Measurements from ENCODE around the gene NDE1.

- no peak for TF ChIP-seq EZH2 (IDR thresholded peaks at IDR 0.05)
- TF ChIP-seq POLR2AphosphoS5 (IDR thresholded peaks at IDR 0.05; ENCODE audit: borderline replicate concordance, low read depth, low read length): no peak
These were observed 10.2 kb downstream of the NDE1 start for GRCh38 chr16:15660203-15660601.

Measured in SK-N-MC (cell line).